IPS-20b (cell line): ENCODE data around the gene DLL3.

ENCODE experiments used
- H3K27ac ChIP-seq: one replicate; pipeline ENCODE4 v1.5.1; 2013; ENCODE audit warnings: low read length
- H3K27me3 ChIP-seq: 2 replicates; pipeline ENCODE4 v1.6.1; 2013; ENCODE audit warnings: mild to moderate bottlenecking, low read length, inconsistent platforms; ENCODE audit not compliant: insufficient read depth
- H3K36me3 ChIP-seq: 2 replicates; pipeline ENCODE4 v1.6.1; 2013; ENCODE audit warnings: low read depth, mild to moderate bottlenecking, inconsistent platforms, low read length, moderate library complexity; ENCODE audit not compliant: insufficient read depth
- H3K4me1 ChIP-seq: 2 replicates; pipeline ENCODE4 v1.6.1; 2013; ENCODE audit warnings: mild to moderate bottlenecking, control low read depth, inconsistent platforms, low read length, moderate library complexity; ENCODE audit not compliant: insufficient read depth
- H3K4me3 ChIP-seq: 2 replicates; pipeline ENCODE4 v1.5.1; 2013; ENCODE audit warnings: mild to moderate bottlenecking, low read length, inconsistent platforms
- H3K9ac ChIP-seq: 2 replicates; pipeline ENCODE4 v1.6.1; 2013; ENCODE audit warnings: low read depth, mild to moderate bottlenecking, inconsistent platforms, low read length, moderate library complexity
- H3K9me3 ChIP-seq: 2 replicates; pipeline ENCODE4 v1.6.1; 2013; ENCODE audit warnings: mild to moderate bottlenecking, low read depth, low read length, inconsistent platforms; ENCODE audit not compliant: insufficient read depth

DLL3 gene

GRCh38 chr19:39506944-39507714 lies 8.4 kb downstream of the DLL3 start:
- Histone ChIP-seq H3K27me3 (peaks cover 77% of the 10 kb centered on the region), H3K4me1 (no peaks in the 10 kb centered on the region; the same call in 1 of the 2 replicates), H3K27ac (no peak overlapping the region), H3K9me3 (peaks cover 3% of the 10 kb centered on the region; the same call in 1 of the 2 replicates), H3K36me3 (no peaks in the 10 kb centered on the region), H3K4me3 (peak overlapping the region; percentile 74), H3K9ac (peak overlapping the region; percentile 65; the same call in 1 of the 2 replicates)

- H3K4me3 ChIP-seq, result peak overlapping the region; percentile 74
- H3K27ac ChIP-seq, result no peak overlapping the region
- H3K9me3 ChIP-seq, result peaks cover 3% of the 10 kb centered on the region; the same call in 1 of the 2 replicates
- H3K4me1 ChIP-seq, result no peaks in the 10 kb centered on the region; the same call in 1 of the 2 replicates
- no peaks in the 10 kb centered on the region for H3K36me3 ChIP-seq
- H3K27me3 ChIP-seq, result peaks cover 77% of the 10 kb centered on the region
- peak overlapping the region; percentile 65; the same call in 1 of the 2 replicates for H3K9ac ChIP-seq
Measured at GRCh38 chr19:39507715-39508364, 9.1 kb downstream of the DLL3 start.

DNA sequence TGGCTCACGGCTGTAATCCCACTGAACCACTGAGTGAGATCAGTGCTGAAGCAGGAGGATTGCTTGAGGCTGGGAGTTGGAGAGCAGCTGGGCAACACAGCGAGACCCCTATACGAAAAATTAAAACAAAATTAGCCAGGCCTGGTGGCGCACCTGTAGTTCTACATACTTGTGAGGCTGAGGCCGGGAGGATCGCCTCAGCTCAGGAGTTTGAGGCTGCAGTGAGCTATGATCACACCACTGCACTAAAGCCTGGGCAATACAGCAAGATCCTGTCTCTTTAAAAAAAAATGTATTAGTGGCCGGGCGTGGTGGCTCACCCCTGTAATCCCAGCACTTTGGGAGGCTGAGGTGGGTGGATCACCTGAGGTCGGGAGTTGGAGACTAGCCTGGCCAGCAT lies 9.9 kb downstream of the DLL3 start:
- peaks cover 77% of the 10 kb centered on the region for H3K27me3 ChIP-seq
- H3K9me3 ChIP-seq, result peaks cover 3% of the 10 kb centered on the region; the same call in 1 of the 2 replicates
- H3K4me3 ChIP-seq, result no peak overlapping the region
- no peak overlapping the region for H3K9ac ChIP-seq
- no peaks in the 10 kb centered on the region for H3K36me3 ChIP-seq
- no peak overlapping the region for H3K27ac ChIP-seq
- H3K4me1 ChIP-seq, result no peaks in the 10 kb centered on the region; the same call in 1 of the 2 replicates

DNA sequence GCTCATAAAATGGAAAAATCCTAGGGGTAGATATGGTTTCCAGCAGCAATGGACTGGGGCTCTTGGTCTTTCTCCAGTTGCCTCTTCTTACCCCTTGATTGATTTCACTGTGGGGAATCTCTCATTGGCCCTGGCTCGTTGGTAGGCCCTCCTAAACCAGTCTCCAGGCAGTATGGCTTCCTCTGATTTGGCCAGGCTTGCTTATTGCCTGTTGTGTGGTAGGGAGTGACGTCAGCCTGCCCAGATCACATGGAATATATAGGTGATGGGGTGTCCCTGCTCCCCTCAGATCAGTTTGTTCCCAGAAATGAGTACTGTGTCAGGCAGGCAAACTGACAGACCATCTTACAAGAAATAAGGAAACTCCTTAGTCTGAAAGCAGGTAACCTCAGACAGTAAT lies 10.5 kb downstream of the DLL3 start:
- H3K4me3 ChIP-seq, result no peak overlapping the region
- peaks cover 77% of the 10 kb centered on the region for H3K27me3 ChIP-seq
- H3K4me1 ChIP-seq, result no peaks in the 10 kb centered on the region; the same call in 1 of the 2 replicates
- H3K36me3 ChIP-seq, result no peaks in the 10 kb centered on the region
- no peak overlapping the region for H3K9ac ChIP-seq
- H3K27ac ChIP-seq, result no peak overlapping the region
- peaks cover 3% of the 10 kb centered on the region; the same call in 1 of the 2 replicates for H3K9me3 ChIP-seq

GRCh38 chr19:39512988-39513387 lies 14.2 kb downstream of the DLL3 start:
- no peak overlapping the region for H3K9ac ChIP-seq
- peaks cover 63% of the 10 kb centered on the region for H3K27me3 ChIP-seq
- H3K4me1 ChIP-seq, result no peaks in the 10 kb centered on the region
- H3K27ac ChIP-seq, result no peak overlapping the region
- H3K36me3 ChIP-seq, result no peaks in the 10 kb centered on the region
- no peak overlapping the region for H3K4me3 ChIP-seq
- no peaks in the 10 kb centered on the region for H3K9me3 ChIP-seq

- Histone ChIP-seq H3K4me3 (peak within 1 kb of the TSS; percentile 98), H3K27me3 (peaks cover 48% of the 10 kb centered on the region), H3K36me3 (no peaks in the 10 kb centered on the region), H3K27ac (peak within 1 kb of the TSS; percentile 58), H3K4me1 (no peaks in the 10 kb centered on the region), H3K9ac (peak within 1 kb of the TSS; percentile 92), H3K9me3 (no peaks in the 10 kb centered on the region)
Measured at GRCh38 chr19:39514840-39515550, 16.2 kb downstream of the DLL3 start, which contains the start of gene SELENOV. SELENOV (plus strand) TSS chr19:39515139; CDS start chr19:39515213, 74 bp downstream.

DNA sequence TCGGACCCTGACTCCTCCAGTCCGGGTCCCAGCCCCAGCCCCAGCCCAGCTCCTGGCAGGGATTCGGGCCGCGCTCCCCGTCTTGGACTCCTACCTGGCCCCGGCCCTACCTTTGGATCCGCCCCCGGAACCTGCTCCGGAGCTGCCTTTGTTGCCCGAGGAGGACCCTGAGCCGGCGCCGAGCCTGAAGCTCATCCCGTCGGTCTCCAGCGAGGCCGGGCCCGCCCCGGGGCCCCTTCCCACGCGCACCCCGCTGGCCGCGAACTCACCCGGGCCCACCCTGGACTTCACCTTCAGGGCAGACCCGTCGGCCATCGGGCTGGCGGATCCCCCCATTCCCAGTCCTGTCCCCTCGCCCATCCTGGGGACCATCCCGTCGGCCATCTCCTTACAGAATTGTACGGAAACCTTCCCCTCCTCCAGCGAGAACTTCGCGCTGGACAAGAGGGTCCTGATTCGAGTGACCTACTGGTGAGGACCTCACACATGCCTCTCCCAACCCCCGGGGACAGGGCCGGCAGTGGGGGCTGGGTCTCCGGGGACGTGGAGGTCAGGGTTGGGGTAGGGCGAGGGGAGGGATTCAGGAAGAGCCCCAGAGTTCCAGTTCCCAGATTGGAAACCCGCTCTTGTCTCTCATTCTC lies 16.9 kb downstream of the DLL3 start:
- no peaks in the 10 kb centered on the region for H3K9me3 ChIP-seq
- H3K4me1 ChIP-seq, result no peaks in the 10 kb centered on the region
- H3K36me3 ChIP-seq, result no peaks in the 10 kb centered on the region
- H3K4me3 ChIP-seq, result peak overlapping the region; percentile 98
- peaks cover 45% of the 10 kb centered on the region for H3K27me3 ChIP-seq
- H3K27ac ChIP-seq, result peak overlapping the region; percentile 58
- peak overlapping the region; percentile 92 for H3K9ac ChIP-seq

DNA sequence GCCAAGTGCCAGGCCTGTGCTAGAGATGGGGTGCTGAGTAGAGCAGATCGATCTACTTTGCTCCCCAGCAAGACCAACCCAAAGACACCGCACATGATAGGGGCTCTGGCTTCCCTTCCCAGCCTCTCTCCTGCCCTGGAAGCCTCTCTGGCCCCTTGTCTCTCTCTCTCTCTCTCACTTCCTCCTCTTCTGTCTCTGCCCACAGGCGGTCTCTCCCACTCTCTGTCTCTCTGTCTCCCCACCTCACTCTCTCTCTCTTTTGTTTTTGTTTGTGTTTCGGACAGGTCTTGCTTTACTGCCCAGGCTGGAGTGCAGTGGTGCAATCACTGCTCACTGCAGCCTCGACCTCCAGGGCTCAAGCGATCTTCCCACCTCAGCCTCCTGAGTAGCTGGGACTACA lies 17.5 kb downstream of the DLL3 start:
- peak overlapping the region; percentile 92 for H3K9ac ChIP-seq
- H3K9me3 ChIP-seq, result no peaks in the 10 kb centered on the region
- H3K27ac ChIP-seq, result no peak overlapping the region
- no peaks in the 10 kb centered on the region for H3K4me1 ChIP-seq
- peaks cover 5% of the 10 kb centered on the region; the same call in 1 of the 2 replicates for H3K36me3 ChIP-seq
- H3K4me3 ChIP-seq, result peak overlapping the region; percentile 98
- H3K27me3 ChIP-seq, result peaks cover 45% of the 10 kb centered on the region

DNA sequence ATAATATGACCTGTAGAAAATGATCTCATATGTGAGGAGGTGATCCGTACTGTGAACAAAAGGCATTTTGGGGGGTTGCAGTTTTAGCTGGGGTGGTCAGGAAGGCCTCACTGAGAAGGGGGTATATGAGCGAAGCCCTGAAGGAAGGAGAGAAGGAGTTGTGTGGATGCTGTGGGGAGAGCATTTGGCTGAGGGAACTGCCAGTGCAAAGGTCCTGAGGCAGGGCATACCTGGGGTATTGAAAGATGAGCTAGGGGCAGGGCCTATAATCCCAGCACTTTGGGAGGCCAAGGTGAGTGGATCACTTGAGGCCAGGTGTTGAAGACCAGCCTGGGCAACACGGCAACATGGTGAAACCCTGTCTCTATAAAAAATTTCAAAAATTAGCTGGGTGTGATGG lies 18.7 kb downstream of the DLL3 start:
- Histone ChIP-seq H3K4me1 (no peaks in the 10 kb centered on the region), H3K27me3 (peaks cover 41% of the 10 kb centered on the region), H3K9ac (no peak overlapping the region), H3K36me3 (peaks cover 12% of the 10 kb centered on the region; the same call in 1 of the 2 replicates), H3K4me3 (no peak overlapping the region), H3K9me3 (no peaks in the 10 kb centered on the region), H3K27ac (no peak overlapping the region)

- no peak overlapping the region for H3K27ac ChIP-seq
- H3K4me3 ChIP-seq, result peak overlapping the region; percentile 55; the same call in 1 of the 2 replicates
Measured at GRCh38 chr19:39518458-39518857, 19.7 kb downstream of the DLL3 start.

GRCh38 chr19:39518975-39519374 lies 20.2 kb downstream of the DLL3 start:
- H3K4me3 ChIP-seq, result peak overlapping the region; percentile 55; the same call in 1 of the 2 replicates
- no peaks in the 10 kb centered on the region for H3K9me3 ChIP-seq
- peaks cover 12% of the 10 kb centered on the region; the same call in 1 of the 2 replicates for H3K36me3 ChIP-seq
- H3K4me1 ChIP-seq, result no peaks in the 10 kb centered on the region
- H3K9ac ChIP-seq, result peak overlapping the region; percentile 47; the same call in 1 of the 2 replicates
- H3K27ac ChIP-seq, result no peak overlapping the region
- H3K27me3 ChIP-seq, result peaks cover 26% of the 10 kb centered on the region

More at GRCh38 chr19:39518458-39518857, 19.7 kb downstream of the DLL3 start:
- H3K9ac ChIP-seq, result peak overlapping the region; percentile 47; the same call in 1 of the 2 replicates
- H3K4me1 ChIP-seq, result no peaks in the 10 kb centered on the region
- no peaks in the 10 kb centered on the region for H3K9me3 ChIP-seq
- H3K36me3 ChIP-seq, result peaks cover 12% of the 10 kb centered on the region; the same call in 1 of the 2 replicates
- peaks cover 31% of the 10 kb centered on the region for H3K27me3 ChIP-seq
